ENCODE measurements around the gene OPCML. TPM values are rescaled to one million over a fixed set of nuclear protein-coding genes. Genes with fewer than 3 reads are reported as not detected.

Gene OPCML
- total and polyA plus RNA-seq, 2 donors (not counting 1 experiment from before 2014, with no cell fraction given): not detected

- H3K27me3 ChIP-seq (replicated peaks in 1 of 4; ENCODE audit: control extremely low read depth in 1 of 4, control insufficient read depth in 3 of 4, insufficient read depth in 4 of 4, low read length in 3 of 4): no peaks in the 10 kb centered on the region
- ChIA-PET POLR2A (no interaction called here), CTCF (no interaction called here)
- no peak overlapping the region for H3K4me3 ChIP-seq (ENCODE audit: control extremely low read depth in 1 of 5, extremely low read depth in 1 of 5, insufficient read depth in 1 of 5, low read depth in 2 of 5, low read length in 4 of 5)
- intact Hi-C loops (cut with micrococcal nuclease): no loop called here
- H3K9me3 ChIP-seq (ENCODE audit: control extremely low read depth in 1 of 3, control insufficient read depth in 2 of 3, insufficient read depth in 1 of 3, low read length in 2 of 3): peaks cover 0 to 3% (median 0%) of the 10 kb centered on the region in 3 donors
- no peaks in the 10 kb centered on the region for H3K36me3 ChIP-seq (replicated peaks in 1 of 2; ENCODE audit: control extremely low read depth in 1 of 2, control insufficient read depth in 1 of 2, extremely low read depth in 1 of 2, insufficient read depth in 2 of 2, low read length in 1 of 2)
- no peak overlapping the region for H2AFZ ChIP-seq (ENCODE audit: insufficient read depth, low read depth, low read length, poor library complexity, severe bottlenecking)
- Mint-ChIP-seq H3K27ac (no peak overlapping the region), H3K4me1 (no peaks in the 10 kb centered on the region), H3K9me3 (ENCODE audit: insufficient read depth) (no peaks in the 10 kb centered on the region), H3K4me3 (no peak overlapping the region), H3K27me3 (no peaks in the 10 kb centered on the region)
- TF ChIP-seq, protein P1, sequence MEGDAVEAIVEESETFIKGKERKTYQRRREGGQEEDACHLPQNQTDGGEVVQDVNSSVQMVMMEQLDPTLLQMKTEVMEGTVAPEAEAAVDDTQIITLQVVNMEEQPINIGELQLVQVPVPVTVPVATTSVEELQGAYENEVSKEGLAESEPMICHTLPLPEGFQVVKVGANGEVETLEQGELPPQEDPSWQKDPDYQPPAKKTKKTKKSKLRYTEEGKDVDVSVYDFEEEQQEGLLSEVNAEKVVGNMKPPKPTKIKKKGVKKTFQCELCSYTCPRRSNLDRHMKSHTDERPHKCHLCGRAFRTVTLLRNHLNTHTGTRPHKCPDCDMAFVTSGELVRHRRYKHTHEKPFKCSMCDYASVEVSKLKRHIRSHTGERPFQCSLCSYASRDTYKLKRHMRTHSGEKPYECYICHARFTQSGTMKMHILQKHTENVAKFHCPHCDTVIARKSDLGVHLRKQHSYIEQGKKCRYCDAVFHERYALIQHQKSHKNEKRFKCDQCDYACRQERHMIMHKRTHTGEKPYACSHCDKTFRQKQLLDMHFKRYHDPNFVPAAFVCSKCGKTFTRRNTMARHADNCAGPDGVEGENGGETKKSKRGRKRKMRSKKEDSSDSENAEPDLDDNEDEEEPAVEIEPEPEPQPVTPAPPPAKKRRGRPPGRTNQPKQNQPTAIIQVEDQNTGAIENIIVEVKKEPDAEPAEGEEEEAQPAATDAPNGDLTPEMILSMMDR (IDR thresholded peaks at IDR 0.05): no peak
- TF ChIP-seq EZH2 (IDR thresholded peaks at IDR 0.05; ENCODE audit: borderline replicate concordance, insufficient read depth, low read depth, low read length, poor library complexity, severe bottlenecking): no peak
- no peak overlapping the region for H3K9ac ChIP-seq (ENCODE audit: low read length)
- H3K4me1 ChIP-seq (ENCODE audit: control insufficient read depth in 2 of 2, insufficient read depth in 2 of 2, low read length in 2 of 2): no peaks in the 10 kb centered on the region
- H3K79me2 ChIP-seq (ENCODE audit: control insufficient read depth, insufficient read depth, low read length): no peaks in the 10 kb centered on the region
- WGBS (ENCODE audit: insufficient coverage): 88% methylated on average over 6 of the region's 8 CpGs
- ATAC-seq (ENCODE audit: low read depth) (no peak), DNase-seq (no peak)
- no peak overlapping the region for H3K27ac ChIP-seq (ENCODE audit: low read length in 2 of 2)
- H4K20me1 ChIP-seq (ENCODE audit: control insufficient read depth, insufficient read depth, low read length, poor library complexity, severe bottlenecking): no peaks in the 10 kb centered on the region
- H3K4me2 ChIP-seq (replicated peaks; ENCODE audit: low read depth, low read length, poor library complexity, severe bottlenecking): no peak overlapping the region
Observed at GRCh38 chr11:133239575-133239974, 292.7 kb downstream of the OPCML start.

- Histone ChIP-seq H3K4me2 (replicated peaks; ENCODE audit: low read depth, low read length, poor library complexity, severe bottlenecking) (no peak overlapping the region), H3K27me3 (replicated peaks in 1 of 4; ENCODE audit: control extremely low read depth in 1 of 4, control insufficient read depth in 3 of 4, insufficient read depth in 4 of 4, low read length in 3 of 4) (no peaks in the 10 kb centered on the region), H3K27ac (ENCODE audit: low read length in 2 of 2) (no peak overlapping the region), H3K36me3 (replicated peaks in 1 of 2; ENCODE audit: control extremely low read depth in 1 of 2, control insufficient read depth in 1 of 2, extremely low read depth in 1 of 2, insufficient read depth in 2 of 2, low read length in 1 of 2) (no peaks in the 10 kb centered on the region), H3K9ac (ENCODE audit: low read length) (no peak overlapping the region), H3K4me1 (ENCODE audit: control insufficient read depth in 2 of 2, insufficient read depth in 2 of 2, low read length in 2 of 2) (no peaks in the 10 kb centered on the region), H3K79me2 (ENCODE audit: control insufficient read depth, insufficient read depth, low read length) (no peaks in the 10 kb centered on the region), H4K20me1 (ENCODE audit: control insufficient read depth, insufficient read depth, low read length, poor library complexity, severe bottlenecking) (no peaks in the 10 kb centered on the region), H3K9me3 (ENCODE audit: control extremely low read depth in 1 of 3, control insufficient read depth in 2 of 3, insufficient read depth in 1 of 3, low read length in 2 of 3) (peaks cover 0 to 9% (median 0%) of the 10 kb centered on the region in 3 donors), H3K4me3 (ENCODE audit: control extremely low read depth in 1 of 5, extremely low read depth in 1 of 5, insufficient read depth in 1 of 5, low read depth in 2 of 5, low read length in 4 of 5) (no peak overlapping the region), H2AFZ (ENCODE audit: insufficient read depth, low read depth, low read length, poor library complexity, severe bottlenecking) (no peak overlapping the region)
- H3K4me1 Mint-ChIP-seq: no peaks in the 10 kb centered on the region
- H3K9me3 Mint-ChIP-seq (ENCODE audit: insufficient read depth): no peaks in the 10 kb centered on the region
- DNase-seq (no peak), ATAC-seq (ENCODE audit: low read depth) (no peak)
- 95% methylated on average over 5 of the region's 10 CpGs for WGBS (ENCODE audit: insufficient coverage)
- ChIA-PET CTCF (no interaction called here), POLR2A (no interaction called here)
- no peak overlapping the region for H3K4me3 Mint-ChIP-seq
- intact Hi-C loops (cut with micrococcal nuclease): no loop called here
- TF ChIP-seq EZH2 (IDR thresholded peaks at IDR 0.05; ENCODE audit: borderline replicate concordance, insufficient read depth, low read depth, low read length, poor library complexity, severe bottlenecking): no peak
- TF ChIP-seq, protein P1 (IDR thresholded peaks at IDR 0.05): no peak
- H3K27ac Mint-ChIP-seq: no peak overlapping the region
- no peaks in the 10 kb centered on the region for H3K27me3 Mint-ChIP-seq
Observed at GRCh38 chr11:133238495-133238894, 293.8 kb downstream of the OPCML start.
